Measurements from ENCODE around the gene NLGN1.
"Not testable (repeated sequence)": the region's sequence is repeated elsewhere in the genome, so short reads cannot be mapped to it uniquely, and the experiment has no call there.

Gene NLGN1

DNA sequence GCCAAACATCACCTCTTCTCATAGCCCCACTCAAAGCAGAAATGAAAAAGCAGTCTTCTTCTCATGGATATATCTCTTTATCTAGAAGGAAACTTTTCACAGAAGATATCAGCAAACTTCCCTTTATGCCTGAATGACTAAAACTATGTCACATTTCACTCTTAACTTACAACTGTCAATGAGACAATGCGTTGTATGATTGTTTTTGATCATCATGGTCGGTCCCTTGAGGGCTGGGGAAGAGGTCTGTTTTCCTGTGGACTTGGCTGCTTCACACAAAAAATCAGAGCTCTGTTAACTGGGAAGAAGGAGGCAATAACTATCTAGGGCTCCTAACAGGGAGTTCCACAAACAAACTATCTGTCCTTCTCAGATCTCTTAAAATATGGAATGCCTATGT lies 5.1 kb downstream of the NLGN1 start:
- Histone ChIP-seq H3K9me3 (ENCODE audit: control insufficient read depth, insufficient read depth, low read length) (no peaks in the 10 kb centered on the region), H3K36me3 (ENCODE audit: insufficient read depth, low read length) (no peaks in the 10 kb centered on the region), H3K4me1 (ENCODE audit: insufficient read depth, low read length) (peaks cover 7% of the 10 kb centered on the region; the same call in 1 of the 2 replicates), H3K9ac (ENCODE audit: low read depth, low read length) (no peak overlapping the region)

- H3K4me1 ChIP-seq (ENCODE audit: insufficient read depth, low read length) = peaks cover 7% of the 10 kb centered on the region; the same call in 1 of the 2 replicates
- no peak overlapping the region for H3K9ac ChIP-seq (ENCODE audit: low read depth, low read length)
- no peaks in the 10 kb centered on the region for H3K9me3 ChIP-seq (ENCODE audit: control insufficient read depth, insufficient read depth, low read length)
- H3K36me3 ChIP-seq (ENCODE audit: insufficient read depth, low read length) = no peaks in the 10 kb centered on the region
Observed at GRCh38 chr3:173403376-173403775, 5.8 kb downstream of the NLGN1 start.

DNA sequence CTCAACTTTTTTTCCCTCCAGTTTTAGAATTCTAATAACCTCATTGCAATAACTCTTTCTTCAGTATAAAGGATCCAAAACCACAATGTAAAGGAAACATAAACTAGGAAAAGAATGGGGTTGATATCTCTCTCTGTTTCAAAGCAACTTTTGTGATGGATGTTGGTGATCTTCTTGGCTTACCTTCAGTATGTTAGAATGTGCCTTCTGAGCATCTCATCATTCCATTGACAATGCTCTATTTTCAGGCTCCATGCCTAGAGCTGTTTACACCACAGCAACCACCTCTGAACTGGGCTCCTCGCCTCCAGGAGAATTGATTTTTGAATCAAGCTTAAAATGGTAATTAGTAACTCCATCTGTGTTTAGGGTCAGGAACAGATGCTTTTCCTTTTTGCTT lies 6.6 kb downstream of the NLGN1 start:
- Histone ChIP-seq H3K36me3 (ENCODE audit: insufficient read depth, low read length) (no peaks in the 10 kb centered on the region), H3K9ac (ENCODE audit: low read depth, low read length) (no peak overlapping the region), H3K4me1 (ENCODE audit: insufficient read depth, low read length) (no peaks in the 10 kb centered on the region; the same call in 1 of the 2 replicates), H3K9me3 (ENCODE audit: control insufficient read depth, insufficient read depth, low read length) (no peaks in the 10 kb centered on the region)

DNA sequence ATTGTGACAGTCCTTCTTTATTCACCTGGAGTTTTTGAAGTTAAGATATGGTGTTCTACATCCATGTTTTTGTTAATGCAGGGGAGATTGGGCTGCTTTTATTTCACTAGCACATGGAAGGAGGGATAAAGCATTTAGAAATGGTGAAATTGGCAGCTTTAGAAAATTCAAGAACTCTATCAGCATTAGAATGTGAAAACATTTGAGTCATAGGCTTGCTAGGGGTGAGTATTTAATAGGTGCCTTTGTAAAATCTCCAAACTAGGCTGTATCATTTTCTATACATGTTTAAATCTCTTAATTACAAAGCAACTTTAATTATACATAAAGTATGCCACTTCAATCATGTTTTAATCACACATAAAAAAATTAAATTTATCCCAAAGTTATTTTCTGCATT lies 12.9 kb downstream of the NLGN1 start:
- Histone ChIP-seq H3K4me1 (ENCODE audit: insufficient read depth, low read length) (peaks cover 14% of the 10 kb centered on the region), H3K9me3 (ENCODE audit: control insufficient read depth, insufficient read depth, low read length) (no peaks in the 10 kb centered on the region), H3K9ac (ENCODE audit: low read depth, low read length) (no peak overlapping the region), H3K36me3 (ENCODE audit: insufficient read depth, low read length) (no peaks in the 10 kb centered on the region)

GRCh38 chr3:173410849-173411248 lies 13.3 kb downstream of the NLGN1 start:
- Histone ChIP-seq H3K36me3 (ENCODE audit: insufficient read depth, low read length) (no peaks in the 10 kb centered on the region), H3K9ac (ENCODE audit: low read depth, low read length) (no peak overlapping the region), H3K4me1 (ENCODE audit: insufficient read depth, low read length) (peaks cover 14% of the 10 kb centered on the region), H3K9me3 (ENCODE audit: control insufficient read depth, insufficient read depth, low read length) (no peaks in the 10 kb centered on the region)

GRCh38 chr3:173411375-173411973 lies 13.9 kb downstream of the NLGN1 start:
- Histone ChIP-seq H3K9me3 (ENCODE audit: control insufficient read depth, insufficient read depth, low read length) (no peaks in the 10 kb centered on the region), H3K4me1 (ENCODE audit: insufficient read depth, low read length) (peaks cover 14% of the 10 kb centered on the region), H3K36me3 (ENCODE audit: insufficient read depth, low read length) (no peaks in the 10 kb centered on the region), H3K9ac (ENCODE audit: low read depth, low read length) (no peak overlapping the region)

GRCh38 chr3:173416070-173416469 lies 18.5 kb downstream of the NLGN1 start:
- peaks cover 4% of the 10 kb centered on the region for H3K4me1 ChIP-seq (ENCODE audit: insufficient read depth, low read length)
- no peak overlapping the region for H3K9ac ChIP-seq (ENCODE audit: low read depth, low read length)
- H3K36me3 ChIP-seq (ENCODE audit: insufficient read depth, low read length) = no peaks in the 10 kb centered on the region
- H3K9me3 ChIP-seq (ENCODE audit: control insufficient read depth, insufficient read depth, low read length) = no peaks in the 10 kb centered on the region

DNA sequence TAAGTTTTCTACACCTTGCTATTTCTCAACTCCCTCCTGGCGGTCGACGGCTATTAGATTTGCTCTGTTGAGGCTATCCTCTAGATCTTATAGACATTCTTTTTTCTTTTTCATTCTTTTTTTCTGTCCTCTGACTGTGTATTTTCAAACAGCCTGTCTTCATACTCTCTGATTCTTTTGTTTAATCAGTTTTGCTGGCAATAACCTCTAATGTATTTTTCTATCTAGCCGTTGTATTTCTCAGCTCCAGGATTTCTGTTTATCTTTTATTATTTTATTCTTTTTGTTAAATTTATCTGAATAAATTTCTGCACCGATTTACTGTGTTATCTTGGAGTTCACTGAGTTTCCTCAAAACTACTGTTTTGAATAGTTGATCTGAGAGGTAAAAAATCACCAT lies 31.5 kb downstream of the NLGN1 start:
- no peaks in the 10 kb centered on the region for H3K36me3 ChIP-seq (ENCODE audit: insufficient read depth, low read length)
- no peaks in the 10 kb centered on the region for H3K4me1 ChIP-seq (ENCODE audit: insufficient read depth, low read length)
- H3K9me3 ChIP-seq (ENCODE audit: control insufficient read depth, insufficient read depth, low read length) = peaks cover 4% of the 10 kb centered on the region; the same call in 1 of the 2 replicates
- no peak overlapping the region for H3K9ac ChIP-seq (ENCODE audit: low read depth, low read length)

DNA sequence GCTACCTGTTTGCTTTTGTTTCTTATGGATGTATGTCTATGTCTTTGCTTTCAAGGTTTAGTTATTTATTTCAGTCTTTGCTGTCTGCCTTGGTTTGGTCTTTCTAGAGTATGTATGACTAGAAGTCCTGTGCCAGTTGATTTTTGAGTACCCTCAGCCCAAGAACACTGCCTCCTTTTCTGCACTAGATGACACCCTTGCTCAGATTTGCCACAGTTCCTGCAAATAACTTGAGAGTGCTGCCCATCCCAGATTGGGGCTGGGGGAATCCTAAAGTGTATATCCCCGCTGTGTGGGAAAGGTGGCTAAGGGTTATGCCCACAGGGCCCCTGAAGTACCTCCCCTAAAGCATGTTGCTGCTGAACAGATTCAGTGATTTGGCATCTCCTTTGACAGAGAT lies 32.0 kb downstream of the NLGN1 start:
- Histone ChIP-seq H3K9me3 (ENCODE audit: control insufficient read depth, insufficient read depth, low read length) (peaks cover 4% of the 10 kb centered on the region; the same call in 1 of the 2 replicates), H3K4me1 (ENCODE audit: insufficient read depth, low read length) (no peaks in the 10 kb centered on the region), H3K9ac (ENCODE audit: low read depth, low read length) (no peak overlapping the region), H3K36me3 (ENCODE audit: insufficient read depth, low read length) (no peaks in the 10 kb centered on the region)

DNA sequence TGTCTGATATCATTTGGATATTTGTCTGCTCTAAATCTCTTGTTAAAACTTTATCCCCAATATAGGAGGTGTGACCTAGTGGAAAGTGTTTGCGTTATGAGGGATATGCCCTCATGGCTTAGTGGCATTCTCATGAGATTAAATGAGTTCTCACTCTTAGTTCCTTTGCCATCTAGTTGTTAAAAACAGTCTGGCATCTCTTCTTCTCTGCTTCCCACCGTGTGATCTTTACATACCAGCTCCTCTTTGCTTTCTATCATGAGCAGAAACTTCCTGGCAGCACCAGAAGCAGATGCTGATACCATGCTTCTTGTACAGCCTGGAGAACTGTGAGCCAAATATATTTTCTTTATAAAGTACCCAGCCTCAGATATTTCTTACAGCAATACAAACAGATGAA lies 33.0 kb downstream of the NLGN1 start:
- H3K9ac ChIP-seq (ENCODE audit: low read depth, low read length) = no peak overlapping the region
- H3K4me1 ChIP-seq (ENCODE audit: insufficient read depth, low read length) = no peaks in the 10 kb centered on the region
- peaks cover under 1% of the 10 kb centered on the region; the same call in 1 of the 2 replicates for H3K9me3 ChIP-seq (ENCODE audit: control insufficient read depth, insufficient read depth, low read length)
- H3K36me3 ChIP-seq (ENCODE audit: insufficient read depth, low read length) = no peaks in the 10 kb centered on the region

- H3K9ac ChIP-seq (ENCODE audit: low read depth, low read length) = no peak overlapping the region
- H3K36me3 ChIP-seq (ENCODE audit: insufficient read depth, low read length) = no peaks in the 10 kb centered on the region
- no peaks in the 10 kb centered on the region for H3K4me1 ChIP-seq (ENCODE audit: insufficient read depth, low read length)
- no peaks in the 10 kb centered on the region for H3K9me3 ChIP-seq (ENCODE audit: control insufficient read depth, insufficient read depth, low read length)
Observed at GRCh38 chr3:173439004-173439403, 41.5 kb downstream of the NLGN1 start.

DNA sequence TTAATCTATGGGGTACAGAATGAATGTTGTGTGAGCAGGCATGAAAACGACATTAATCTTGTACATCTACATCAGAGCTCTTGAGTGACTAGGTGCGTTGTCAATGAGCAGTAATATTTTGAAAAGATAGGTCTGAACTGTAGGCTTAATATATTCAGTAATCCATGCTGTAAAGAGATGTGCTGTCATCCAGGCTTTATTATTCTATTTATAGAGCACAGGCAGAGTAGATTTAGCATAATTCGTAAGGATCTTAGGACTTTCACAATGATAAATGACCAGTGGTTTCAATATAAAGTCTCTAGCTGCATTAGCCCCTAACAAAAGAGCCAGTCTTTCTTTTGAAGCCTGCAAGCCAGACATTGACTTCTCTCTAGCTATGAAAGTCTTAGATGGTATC lies 43.0 kb downstream of the NLGN1 start:
- H3K36me3 ChIP-seq (ENCODE audit: insufficient read depth, low read length) = no peaks in the 10 kb centered on the region
- H3K4me1 ChIP-seq (ENCODE audit: insufficient read depth, low read length) = no peaks in the 10 kb centered on the region
- H3K9me3 ChIP-seq (ENCODE audit: control insufficient read depth, insufficient read depth, low read length) = no peaks in the 10 kb centered on the region
- H3K9ac ChIP-seq (ENCODE audit: low read depth, low read length) = no peak overlapping the region

GRCh38 chr3:173451561-173451960 lies 54.0 kb downstream of the NLGN1 start:
- H3K36me3 ChIP-seq (ENCODE audit: insufficient read depth, low read length); H3K9me3 ChIP-seq (ENCODE audit: control insufficient read depth, insufficient read depth, low read length): not testable (repeated sequence)

GRCh38 chr3:173463250-173463649 lies 65.7 kb downstream of the NLGN1 start:
- Histone ChIP-seq H3K9ac (ENCODE audit: low read depth, low read length) (no peak overlapping the region), H3K9me3 (ENCODE audit: control insufficient read depth, insufficient read depth, low read length) (no peaks in the 10 kb centered on the region), H3K4me1 (ENCODE audit: insufficient read depth, low read length) (0 out of 2 replicates have a peak, but pooled peaks cover 4% of the 10 kb centered on the region)

More at GRCh38 chr3:173451561-173451960, 54.0 kb downstream of the NLGN1 start:
- H3K4me1 ChIP-seq (ENCODE audit: insufficient read depth, low read length); H3K9ac ChIP-seq (ENCODE audit: low read depth, low read length): not testable (repeated sequence)

DNA sequence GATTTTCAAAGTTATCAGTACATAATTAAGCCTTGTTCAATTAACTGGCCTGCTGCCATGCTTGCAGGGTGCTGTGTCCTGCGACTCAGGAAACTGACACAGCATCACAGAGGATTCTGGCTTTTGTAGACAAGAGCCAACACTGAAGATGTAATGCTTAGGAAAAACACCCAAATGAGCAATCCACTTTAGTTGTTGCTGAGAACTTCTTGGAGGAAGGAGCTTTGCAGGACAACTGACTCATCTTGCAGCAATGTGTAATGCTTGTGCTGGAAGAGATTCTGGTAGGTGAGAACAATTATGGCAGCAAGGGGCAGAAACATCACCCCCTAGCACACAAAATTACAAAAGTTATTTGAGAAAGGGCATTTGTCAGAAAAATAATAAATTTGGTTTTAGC lies 67.6 kb downstream of the NLGN1 start:
- no peak overlapping the region for H3K9ac ChIP-seq (ENCODE audit: low read depth, low read length)
- H3K4me1 ChIP-seq (ENCODE audit: insufficient read depth, low read length) = 0 out of 2 replicates have a peak, but pooled peaks cover 4% of the 10 kb centered on the region
- no peaks in the 10 kb centered on the region for H3K9me3 ChIP-seq (ENCODE audit: control insufficient read depth, insufficient read depth, low read length)
- no peaks in the 10 kb centered on the region for H3K36me3 ChIP-seq (ENCODE audit: insufficient read depth, low read length)

More at GRCh38 chr3:173463250-173463649, 65.7 kb downstream of the NLGN1 start:
- no peaks in the 10 kb centered on the region for H3K36me3 ChIP-seq (ENCODE audit: insufficient read depth, low read length)
